ENCODE data around the gene KCMF1. TPM values are rescaled to one million over a fixed set of nuclear protein-coding genes. Genes with fewer than 3 reads are reported as not detected.

KCMF1 gene
- total and polyA plus RNA-seq, 2 donors (not counting 1 experiment from before 2014, with no cell fraction given), result 43.7 to 81.5 TPM

- Mint-ChIP-seq H3K9me3 (ENCODE audit: insufficient read depth) (no peaks in the 10 kb centered on the region), H3K4me1 (peaks cover 5% of the 10 kb centered on the region), H3K27me3 (peaks cover 18% of the 10 kb centered on the region), H3K27ac (no peak overlapping the region), H3K4me3 (no peak overlapping the region)
- ChIA-PET CTCF (no interaction called here), POLR2A (no interaction called here)
- Histone ChIP-seq H3K9ac (ENCODE audit: low read length) (no peak overlapping the region), H4K20me1 (ENCODE audit: control insufficient read depth, insufficient read depth, low read length, poor library complexity, severe bottlenecking) (no peaks in the 10 kb centered on the region), H2AFZ (ENCODE audit: insufficient read depth, low read depth, low read length, poor library complexity, severe bottlenecking) (no peak overlapping the region), H3K4me3 (ENCODE audit: control extremely low read depth in 1 of 5, extremely low read depth in 1 of 5, insufficient read depth in 1 of 5, low read depth in 2 of 5, low read length in 4 of 5) (no peak overlapping the region), H3K36me3 (replicated peaks in 1 of 2; ENCODE audit: control extremely low read depth in 1 of 2, control insufficient read depth in 1 of 2, extremely low read depth in 1 of 2, insufficient read depth in 2 of 2, low read length in 1 of 2) (no peaks in the 10 kb centered on the region), H3K27ac (ENCODE audit: low read length in 2 of 2) (no peak overlapping the region), H3K9me3 (ENCODE audit: control extremely low read depth in 1 of 3, control insufficient read depth in 2 of 3, insufficient read depth in 1 of 3, low read length in 2 of 3) (no peaks in the 10 kb centered on the region), H3K4me1 (ENCODE audit: control insufficient read depth in 2 of 2, insufficient read depth in 2 of 2, low read length in 2 of 2) (peaks cover 0 to 6% of the 10 kb centered on the region in 2 donors), H3K4me2 (replicated peaks; ENCODE audit: low read depth, low read length, poor library complexity, severe bottlenecking) (no peak overlapping the region), H3K27me3 (replicated peaks in 1 of 4; ENCODE audit: control extremely low read depth in 1 of 4, control insufficient read depth in 3 of 4, insufficient read depth in 4 of 4, low read length in 3 of 4) (peaks cover 0 to 12% (median 0%) of the 10 kb centered on the region in 4 experiments), H3K79me2 (ENCODE audit: control insufficient read depth, insufficient read depth, low read length) (no peaks in the 10 kb centered on the region)
- 100% methylated on average over 1 of the region's 3 CpGs for WGBS (ENCODE audit: insufficient coverage)
- TF ChIP-seq, protein P1, sequence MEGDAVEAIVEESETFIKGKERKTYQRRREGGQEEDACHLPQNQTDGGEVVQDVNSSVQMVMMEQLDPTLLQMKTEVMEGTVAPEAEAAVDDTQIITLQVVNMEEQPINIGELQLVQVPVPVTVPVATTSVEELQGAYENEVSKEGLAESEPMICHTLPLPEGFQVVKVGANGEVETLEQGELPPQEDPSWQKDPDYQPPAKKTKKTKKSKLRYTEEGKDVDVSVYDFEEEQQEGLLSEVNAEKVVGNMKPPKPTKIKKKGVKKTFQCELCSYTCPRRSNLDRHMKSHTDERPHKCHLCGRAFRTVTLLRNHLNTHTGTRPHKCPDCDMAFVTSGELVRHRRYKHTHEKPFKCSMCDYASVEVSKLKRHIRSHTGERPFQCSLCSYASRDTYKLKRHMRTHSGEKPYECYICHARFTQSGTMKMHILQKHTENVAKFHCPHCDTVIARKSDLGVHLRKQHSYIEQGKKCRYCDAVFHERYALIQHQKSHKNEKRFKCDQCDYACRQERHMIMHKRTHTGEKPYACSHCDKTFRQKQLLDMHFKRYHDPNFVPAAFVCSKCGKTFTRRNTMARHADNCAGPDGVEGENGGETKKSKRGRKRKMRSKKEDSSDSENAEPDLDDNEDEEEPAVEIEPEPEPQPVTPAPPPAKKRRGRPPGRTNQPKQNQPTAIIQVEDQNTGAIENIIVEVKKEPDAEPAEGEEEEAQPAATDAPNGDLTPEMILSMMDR (IDR thresholded peaks at IDR 0.05), result no peak
- TF ChIP-seq EZH2 (IDR thresholded peaks at IDR 0.05; ENCODE audit: borderline replicate concordance, insufficient read depth, low read depth, low read length, poor library complexity, severe bottlenecking), result no peak
- intact Hi-C loops (cut with micrococcal nuclease), result no loop called here
- ATAC-seq (ENCODE audit: low read depth) (no peak), DNase-seq (no peak)
These were observed 102.1 kb downstream of the KCMF1 start for GRCh38 chr2:85073033-85073432.

- H3K27ac ChIP-seq (ENCODE audit: low read length in 2 of 2), result no peak overlapping the region
- no peak overlapping the region for H3K27ac Mint-ChIP-seq
- DNase-seq, result no peak
- no peak for ATAC-seq (ENCODE audit: low read depth)
- H3K9me3 Mint-ChIP-seq (ENCODE audit: insufficient read depth), result no peaks in the 10 kb centered on the region
- H3K4me1 ChIP-seq (ENCODE audit: control insufficient read depth in 2 of 2, insufficient read depth in 2 of 2, low read length in 2 of 2), result peaks cover 4 to 10% of the 10 kb centered on the region in 2 donors
- WGBS (ENCODE audit: insufficient coverage), result 98% methylated on average over 4 of the region's 9 CpGs
- ChIA-PET POLR2A (no interaction called here), CTCF (no interaction called here)
- H3K4me3 Mint-ChIP-seq, result no peak overlapping the region
- no peak overlapping the region for H2AFZ ChIP-seq (ENCODE audit: insufficient read depth, low read depth, low read length, poor library complexity, severe bottlenecking)
- peaks cover 0 to 4% (median 1%) of the 10 kb centered on the region in 3 donors for H3K9me3 ChIP-seq (ENCODE audit: control extremely low read depth in 1 of 3, control insufficient read depth in 2 of 3, insufficient read depth in 1 of 3, low read length in 2 of 3)
- no peaks in the 10 kb centered on the region for H4K20me1 ChIP-seq (ENCODE audit: control insufficient read depth, insufficient read depth, low read length, poor library complexity, severe bottlenecking)
- no peaks in the 10 kb centered on the region for H3K79me2 ChIP-seq (ENCODE audit: control insufficient read depth, insufficient read depth, low read length)
- peaks cover 12% of the 10 kb centered on the region for H3K4me1 Mint-ChIP-seq
- no peak overlapping the region for H3K4me3 ChIP-seq (ENCODE audit: control extremely low read depth in 1 of 5, extremely low read depth in 1 of 5, insufficient read depth in 1 of 5, low read depth in 2 of 5, low read length in 4 of 5)
- TF ChIP-seq, protein P1 (IDR thresholded peaks at IDR 0.05), result no peak
- no peak for TF ChIP-seq EZH2 (IDR thresholded peaks at IDR 0.05; ENCODE audit: borderline replicate concordance, insufficient read depth, low read depth, low read length, poor library complexity, severe bottlenecking)
- no peak overlapping the region for H3K9ac ChIP-seq (ENCODE audit: low read length)
- peaks cover 18% of the 10 kb centered on the region for H3K27me3 Mint-ChIP-seq
- no peaks in the 10 kb centered on the region for H3K36me3 ChIP-seq (replicated peaks in 1 of 2; ENCODE audit: control extremely low read depth in 1 of 2, control insufficient read depth in 1 of 2, extremely low read depth in 1 of 2, insufficient read depth in 2 of 2, low read length in 1 of 2)
- H3K4me2 ChIP-seq (replicated peaks; ENCODE audit: low read depth, low read length, poor library complexity, severe bottlenecking), result no peak overlapping the region
- peaks cover 0 to 13% (median 0%) of the 10 kb centered on the region in 4 experiments for H3K27me3 ChIP-seq (replicated peaks in 1 of 4; ENCODE audit: control extremely low read depth in 1 of 4, control insufficient read depth in 3 of 4, insufficient read depth in 4 of 4, low read length in 3 of 4)
- intact Hi-C loops (cut with micrococcal nuclease), result no loop called here
These were observed 105.8 kb downstream of the KCMF1 start for GRCh38 chr2:85076618-85077274.
